HTR-8/SVneo (cell line): Measurements from ENCODE around the gene PDK2.
A peak's percentile ranks its signal among the peaks of the same experiment; 100 is the strongest.
"Not testable (repeated sequence)": the region's sequence is repeated elsewhere in the genome, so short reads cannot be mapped to it uniquely, and the experiment has no call there.

Experiments
- DNase-seq: peaks from one replicate; pipeline ENCODE4 v3.0.0; 2011; ENCODE audit warnings: low spot score, mixed read lengths; ENCODE audit not compliant: insufficient read length
- FAIRE-seq: peaks from 2 replicates; lab custom pipeline; 2011; peaks lifted over from hg19 to GRCh38; lab: Jason Lieb, UNC

The PDK2 gene

GRCh38 chr17:50057521-50057991 is 37.6 kb upstream of the PDK2 start:
- no peak for FAIRE-seq

GRCh38 chr17:50058296-50058953 is 36.7 kb upstream of the PDK2 start:
- DNase-seq (no peak), FAIRE-seq (peak; percentile 65)

More at GRCh38 chr17:50057521-50057991, 37.6 kb upstream of the PDK2 start:
- DNase-seq, result no peak

GRCh38 chr17:50059256-50059655 is 35.9 kb upstream of the PDK2 start:
- no peak for DNase-seq

GRCh38 chr17:50059759-50060273 is 35.3 kb upstream of the PDK2 start:
- FAIRE-seq, result peak; percentile 44
- DNase-seq, result no peak

More at GRCh38 chr17:50059256-50059655, 35.9 kb upstream of the PDK2 start:
- peak; percentile 28 for FAIRE-seq

- peak; percentile 96 for FAIRE-seq
- DNase-seq, result no peak
Observed at GRCh38 chr17:50060951-50061712, 34.0 kb upstream of the PDK2 start.

GRCh38 chr17:50061713-50062045 is 33.5 kb upstream of the PDK2 start:
- DNase-seq, result not testable (repeated sequence)
- peak; percentile 72 for FAIRE-seq

GRCh38 chr17:50062293-50063243 is 32.6 kb upstream of the PDK2 start:
- FAIRE-seq (peak; percentile 99), DNase-seq (peak; percentile 96)

GRCh38 chr17:50063561-50064252 is 31.4 kb upstream of the PDK2 start:
- FAIRE-seq (peak; percentile 60), DNase-seq (no peak)

- DNase-seq (peak; percentile 93), FAIRE-seq (peak; percentile 99)
Observed at GRCh38 chr17:50064253-50065001, 30.7 kb upstream of the PDK2 start.

GRCh38 chr17:50065056-50065455 is 30.1 kb upstream of the PDK2 start:
- DNase-seq, result no peak
- no peak for FAIRE-seq

- peak; percentile 46 for FAIRE-seq
- no peak for DNase-seq
Observed at GRCh38 chr17:50066995-50067394, 28.2 kb upstream of the PDK2 start.

GRCh38 chr17:50067996-50068395 is 27.2 kb upstream of the PDK2 start:
- DNase-seq, result no peak
- FAIRE-seq, result no peak

GRCh38 chr17:50070908-50071680 is 24.1 kb upstream of the PDK2 start:
- FAIRE-seq, result peak; percentile 52
- no peak for DNase-seq

- FAIRE-seq (peak; percentile 64), DNase-seq (no peak)
Observed at GRCh38 chr17:50071692-50072091, 23.5 kb upstream of the PDK2 start.

GRCh38 chr17:50072130-50072529 is 23.0 kb upstream of the PDK2 start:
- FAIRE-seq, result peak; percentile 58
- no peak for DNase-seq

GRCh38 chr17:50072925-50073324 is 22.2 kb upstream of the PDK2 start:
- FAIRE-seq (peak; percentile 20), DNase-seq (no peak)

- DNase-seq (no peak), FAIRE-seq (no peak)
Observed at GRCh38 chr17:50074227-50074626, 20.9 kb upstream of the PDK2 start.

- DNase-seq (no peak), FAIRE-seq (peak; percentile 64)
Observed at GRCh38 chr17:50075446-50076032, 19.6 kb upstream of the PDK2 start.
